GM23248 (cell line): Measurements from ENCODE around the gene SEC24D. TPM values are rescaled to one million over a fixed set of nuclear protein-coding genes. Genes with fewer than 3 reads are reported as not detected.

Experiments used
- DNase-seq: peaks from one replicate; pipeline ENCODE4 v3.0.0-alpha.2; 2015
- H2AFZ ChIP-seq: fragments of 200-600 bp; sonication (generic); 2 replicates; pipeline ENCODE4 v1.6.1; 2016; ENCODE audit warnings: antibody characterized with exemption
- H3F3A ChIP-seq: fragments of 200-600 bp; sonication (generic); 2 replicates; pipeline ENCODE4 v1.6.1; 2016; ENCODE audit warnings: mild to moderate bottlenecking, antibody characterized with exemption, mixed run types; ENCODE audit not compliant: insufficient read depth
- H3K27ac ChIP-seq: fragments of 200-600 bp; sonication (generic); 2 replicates; pipeline ENCODE4 v1.5.1; 2016; ENCODE audit warnings: mild to moderate bottlenecking
- H3K27me3 ChIP-seq: fragments of 200-600 bp; sonication (generic); replicated peaks from 2 replicates; pipeline ENCODE4 v1.6.1; 2016; ENCODE audit warnings: mild to moderate bottlenecking; ENCODE audit not compliant: insufficient read depth
- H3K36me3 ChIP-seq: fragments of 200-600 bp; sonication (generic); 2 replicates; pipeline ENCODE4 v1.6.1; 2016; ENCODE audit warnings: low read depth, mild to moderate bottlenecking
- H3K4me1 ChIP-seq: fragments of 200-600 bp; sonication (generic); 2 replicates; pipeline ENCODE4 v1.6.1; 2016; ENCODE audit warnings: mild to moderate bottlenecking; ENCODE audit not compliant: insufficient read depth
- H3K4me2 ChIP-seq: fragments of 200-600 bp; sonication (generic); one replicate; pipeline ENCODE4 v1.6.1; 2016; ENCODE audit warnings: mild to moderate bottlenecking; ENCODE audit not compliant: unreplicated experiment
- H3K4me3 ChIP-seq: fragments of 200-600 bp; sonication (generic); 2 replicates; pipeline ENCODE4 v1.5.1; 2016; ENCODE audit warnings: mild to moderate bottlenecking
- H3K79me2 ChIP-seq: fragments of 200-600 bp; sonication (generic); 2 replicates; pipeline ENCODE4 v1.6.1; 2016; ENCODE audit warnings: mild to moderate bottlenecking; ENCODE audit not compliant: insufficient read depth
- H3K9ac ChIP-seq: fragments of 200-600 bp; sonication (generic); 2 replicates; pipeline ENCODE4 v1.6.1; 2016; ENCODE audit warnings: mild to moderate bottlenecking
- H3K9me2 ChIP-seq: fragments of 200-600 bp; sonication (generic); 2 replicates; pipeline ENCODE4 v1.6.1; 2016; ENCODE audit warnings: mixed run types, mild to moderate bottlenecking, moderate library complexity; ENCODE audit not compliant: insufficient read depth
- H3K9me3 ChIP-seq: fragments of 200-600 bp; sonication (generic); one replicate; pipeline ENCODE4 v1.6.1; 2017; ENCODE audit warnings: low read depth
- H4K20me1 ChIP-seq: fragments of 200-600 bp; sonication (generic); 2 replicates; pipeline ENCODE4 v1.6.0; 2016; ENCODE audit not compliant: insufficient read depth
- EZH2 ChIP-seq: fragments of 200-600 bp; sonication (generic); IDR thresholded peaks from 2 replicates; pipeline ENCODE4 v1.6.1; 2018; ENCODE audit warnings: antibody characterized with exemption, mild to moderate bottlenecking; ENCODE audit not compliant: insufficient read depth, poor library complexity, severe bottlenecking
- EZH2phosphoT487 ChIP-seq: fragments of 200-600 bp; sonication (generic); IDR thresholded peaks from 2 replicates; pipeline ENCODE4 v1.6.1; 2018; ENCODE audit warnings: antibody characterized with exemption, moderate library complexity, mild to moderate bottlenecking, low read depth; ENCODE audit not compliant: insufficient read depth
- WGBS, 2 experiments: methylation state at CpG; one replicate each; pipeline ENCODE4 v1.1.6; 2015 to 2017; ENCODE audit warnings: low lambda C conversion rate in 2 of 2, low coverage in 1 of 2; ENCODE audit errors: missing lambda C conversion rate in 2 of 2; 5-methylcytosine and 5-hydroxymethylcytosine counted together
- in situ Hi-C: fragments of 300-500 bp; cut with MboI; formaldehyde crosslinking; loops from 2 replicates; pipeline ENCODE4 v1.15.0; 2020
- polyA plus RNA-seq: library from polyadenylated mRNA; unstranded; fragments of >200 nt; fragmentation: Nextera tagmentation; extraction: Ambion mirVana; gene quantifications from 2 replicates; pipeline ENCODE4 v1.2.1, GENCODE V29; 2016
- total RNA-seq: library from RNA; depleted of rRNA; stranded (reverse); fragments of >200 nt; shearing (Covaris generic); gene quantifications from 2 replicates; pipeline ENCODE4 v1.2.3, GENCODE V29; 2014

The SEC24D gene
- total and polyA plus RNA-seq, 2 experiments from 2014 or later: 136 to 148 TPM

GRCh38 chr4:118741301-118741855, 94.5 kb downstream of the SEC24D start:
- Histone ChIP-seq H2AFZ (no peak overlapping the region), H3K27ac (peak overlapping the region; percentile 50), H3K4me3 (no peak overlapping the region), H3K79me2 (peaks cover 92% of the 10 kb centered on the region), H4K20me1 (no peaks in the 10 kb centered on the region), H3K4me2 (peak overlapping the region; percentile 38), H3K9me3 (no peaks in the 10 kb centered on the region), H3K36me3 (peaks cover 83% of the 10 kb centered on the region), H3F3A (peaks cover 81% of the 10 kb centered on the region), H3K27me3 (no peaks in the 10 kb centered on the region), H3K9me2 (no peaks in the 10 kb centered on the region), H3K9ac (peak overlapping the region; percentile 17; the same call in 1 of the 2 replicates), H3K4me1 (peaks cover 40% of the 10 kb centered on the region)
- DNase-seq: peak; percentile 59
- in situ Hi-C loops: no loop called here
- no peak for TF ChIP-seq EZH2phosphoT487
- TF ChIP-seq EZH2: no peak
- 20 to 23% methylated on average over 6 of the region's 6 CpGs for WGBS, 2 experiments

GRCh38 chr4:118740869-118741268, 95.1 kb downstream of the SEC24D start:
- Histone ChIP-seq H3K4me2 (peak overlapping the region; percentile 38), H3K9ac (peak overlapping the region; percentile 17; the same call in 1 of the 2 replicates), H3K79me2 (peaks cover 97% of the 10 kb centered on the region), H3K4me1 (peaks cover 40% of the 10 kb centered on the region), H3K4me3 (no peak overlapping the region), H4K20me1 (no peaks in the 10 kb centered on the region), H3K9me3 (no peaks in the 10 kb centered on the region), H2AFZ (no peak overlapping the region), H3K27ac (peak overlapping the region; percentile 50), H3K36me3 (peaks cover 86% of the 10 kb centered on the region), H3K9me2 (no peaks in the 10 kb centered on the region), H3F3A (peaks cover 86% of the 10 kb centered on the region), H3K27me3 (no peaks in the 10 kb centered on the region)
- 39% methylated on average over 5 of the region's 5 CpGs for WGBS, 2 experiments
- TF ChIP-seq EZH2 (no peak), EZH2phosphoT487 (no peak)
- DNase-seq: peak; percentile 74
- in situ Hi-C loops: no loop called here

GRCh38 chr4:118739022-118739713, 96.8 kb downstream of the SEC24D start:
- Histone ChIP-seq H3K36me3 (peaks cover 91% of the 10 kb centered on the region), H3K4me1 (peaks cover 51% of the 10 kb centered on the region), H3K79me2 (peaks cover 96% of the 10 kb centered on the region), H3F3A (peaks cover 85% of the 10 kb centered on the region), H3K27me3 (no peaks in the 10 kb centered on the region), H3K9me2 (no peaks in the 10 kb centered on the region), H3K27ac (peak overlapping the region; percentile 47), H2AFZ (no peak overlapping the region), H4K20me1 (no peaks in the 10 kb centered on the region), H3K4me2 (no peak overlapping the region), H3K4me3 (no peak overlapping the region), H3K9me3 (no peaks in the 10 kb centered on the region), H3K9ac (peak overlapping the region; percentile 20)
- 14 to 17% methylated on average over 2 of the region's 2 CpGs for WGBS, 2 experiments
- no peak for TF ChIP-seq EZH2phosphoT487
- TF ChIP-seq EZH2: no peak
- in situ Hi-C loops: no loop called here
- peak; percentile 31 for DNase-seq

- no peak overlapping the region; the same call in 1 of the 2 replicates for H3K27ac ChIP-seq
- 77% methylated on average over 3 of the region's 3 CpGs for WGBS, 2 experiments
These were observed 97.8 kb downstream of the SEC24D start for GRCh38 chr4:118738090-118738489.

More at GRCh38 chr4:118738090-118738489, 97.8 kb downstream of the SEC24D start:
- Histone ChIP-seq H3K4me1 (peaks cover 57% of the 10 kb centered on the region), H3K4me3 (no peak overlapping the region), H3K9me2 (no peaks in the 10 kb centered on the region), H3K9ac (no peak overlapping the region), H3K36me3 (peaks cover 86% of the 10 kb centered on the region), H3K4me2 (no peak overlapping the region), H3K79me2 (peaks cover 91% of the 10 kb centered on the region), H3F3A (peaks cover 86% of the 10 kb centered on the region), H4K20me1 (no peaks in the 10 kb centered on the region), H3K27me3 (no peaks in the 10 kb centered on the region), H2AFZ (no peak overlapping the region), H3K9me3 (no peaks in the 10 kb centered on the region)
- no peak for DNase-seq
- in situ Hi-C loops: no loop called here
- TF ChIP-seq EZH2phosphoT487 (no peak), EZH2 (no peak)
